Small intestine (tissue), 7 donors: ENCODE results near the gene UNC80. TPM values are rescaled to one million over a fixed set of nuclear protein-coding genes. Genes with fewer than 3 reads are reported as not detected.

Source experiments
- DNase-seq, 2 donors: peaks; one replicate each; pipeline versions ENCODE4 v3.0.0 to v3.0.0-alpha.2; 2013
- FAIRE-seq: peaks from 2 replicates; lab custom pipeline; 2012; peaks lifted over from hg19 to GRCh38; lab: Jason Lieb, UNC
- H3K27ac ChIP-seq, 3 donors: one replicate each; pipeline ENCODE4 v1.5.1; 2013; ENCODE audit warnings: low read length in 2 of 3, mild to moderate bottlenecking in 2 of 3, control low read depth in 1 of 3, inconsistent platforms in 1 of 3, low read depth in 1 of 3, moderate library complexity in 1 of 3
- H3K27me3 ChIP-seq, 3 donors: one replicate each; pipeline ENCODE4 v1.6.1; 2013; ENCODE audit warnings: low read length in 3 of 3, inconsistent platforms in 1 of 3; ENCODE audit not compliant: control insufficient read depth in 3 of 3, insufficient read depth in 3 of 3
- H3K36me3 ChIP-seq, 3 donors: one replicate each; pipeline ENCODE4 v1.6.1; 2013; ENCODE audit warnings: low read length in 3 of 3, inconsistent platforms in 1 of 3, low read depth in 1 of 3, mild to moderate bottlenecking in 1 of 3, moderate library complexity in 1 of 3; ENCODE audit not compliant: control insufficient read depth in 3 of 3, insufficient read depth in 2 of 3
- H3K4me1 ChIP-seq, 3 donors: one replicate each; pipeline ENCODE4 v1.6.1; 2013; ENCODE audit warnings: low read length in 2 of 3, inconsistent platforms in 1 of 3, low read depth in 1 of 3, mild to moderate bottlenecking in 1 of 3, moderate library complexity in 1 of 3; ENCODE audit not compliant: control insufficient read depth in 3 of 3, insufficient read depth in 2 of 3
- H3K4me3 ChIP-seq, 3 donors: one replicate each; pipeline ENCODE4 v1.5.1; 2013; ENCODE audit warnings: low read length in 3 of 3, control low read depth in 1 of 3, inconsistent platforms in 1 of 3, low read depth in 1 of 3, mild to moderate bottlenecking in 1 of 3, moderate library complexity in 1 of 3
- H3K9me3 ChIP-seq, 2 donors: one replicate each; pipeline ENCODE4 v1.6.1; 2013; ENCODE audit warnings: low read depth in 1 of 2, low read length in 1 of 2; ENCODE audit not compliant: control insufficient read depth in 2 of 2, insufficient read depth in 1 of 2
- WGBS, 3 donors: extraction: QIAGEN DNeasy Blood & Tissue Kit; methylation state at CpG; one replicate each; pipeline ENCODE4 v1.1.7; 2013; 5-methylcytosine and 5-hydroxymethylcytosine counted together
- polyA plus RNA-seq, 4 donors: library from polyadenylated mRNA; stranded (reverse) in 3 of 4; unstranded in 1 of 4; fragments of 200-250 nt in 3 of 4; fragments of 120-200 nt in 1 of 4; gene quantifications; one replicate each; pipeline versions ENCODE4 v1.2.1 to v1.2.3, GENCODE V29; 2013
- donor health status: healthy with polysubstance abuse.
- donor health status: control.
- donor health status: control.
- donor health status: Bipolar disorder and iron deficiency.
- donor health status: healthy.

UNC80 gene
- polyA plus RNA-seq, 4 donors: 0.27 to 0.40 (median 0.33) TPM; not detected in 1

GRCh38 chr2:210034087-210034683 is 262.6 kb downstream of the UNC80 start:
- H3K27me3 ChIP-seq: no peaks in the 10 kb centered on the region
- no peak overlapping the region for H3K4me3 ChIP-seq
- H3K4me1 ChIP-seq: no peaks in the 10 kb centered on the region
- H3K36me3 ChIP-seq: peaks cover 0 to 3% (median 0%) of the 10 kb centered on the region in 3 donors
- H3K9me3 ChIP-seq: no peaks in the 10 kb centered on the region
- FAIRE-seq (no peak), DNase-seq (no peak)
- no peak overlapping the region for H3K27ac ChIP-seq
- WGBS, 3 donors: 65 to 82% (median 66%) methylated on average over 2 of the region's 2 CpGs

- Histone ChIP-seq H3K27me3 (no peaks in the 10 kb centered on the region), H3K4me3 (no peak overlapping the region), H3K36me3 (peaks cover 0 to 3% (median 0%) of the 10 kb centered on the region in 3 donors), H3K9me3 (no peaks in the 10 kb centered on the region), H3K27ac (no peak overlapping the region), H3K4me1 (no peaks in the 10 kb centered on the region)
- no peak for FAIRE-seq
- 93 to 100% (median 96%) methylated on average over 4 of the region's 4 CpGs for WGBS, 3 donors
- no peak for DNase-seq
Observed at GRCh38 chr2:210035679-210036078, 264.0 kb downstream of the UNC80 start.

- Histone ChIP-seq H3K4me3 (no peak overlapping the region), H3K4me1 (no peaks in the 10 kb centered on the region), H3K27ac (no peak overlapping the region), H3K27me3 (no peaks in the 10 kb centered on the region), H3K36me3 (peaks cover 0 to 7% (median 0%) of the 10 kb centered on the region in 3 donors), H3K9me3 (no peaks in the 10 kb centered on the region)
- DNase-seq: no peak
- FAIRE-seq: no peak
- 87 to 96% (median 88%) methylated on average over 3 of the region's 3 CpGs for WGBS, 3 donors
Observed at GRCh38 chr2:210038078-210038477, 266.4 kb downstream of the UNC80 start.

GRCh38 chr2:210046851-210047500 is 275.3 kb downstream of the UNC80 start:
- Histone ChIP-seq H3K9me3 (peaks cover 0 to 10% of the 10 kb centered on the region in 2 donors), H3K27me3 (no peaks in the 10 kb centered on the region), H3K4me1 (no peaks in the 10 kb centered on the region), H3K4me3 (no peak overlapping the region), H3K36me3 (peaks cover 0 to 10% (median 0%) of the 10 kb centered on the region in 3 donors), H3K27ac (no peak overlapping the region)
- DNase-seq: no peak
- WGBS, 3 donors: 95 to 98% (median 96%) methylated on average over 2 of the region's 2 CpGs
- no peak for FAIRE-seq

Other genes starting within 250 kb of the UNC80 start
- gene RPE, start 230.8 kb downstream of the UNC80 start, polyA plus RNA-seq: 10 to 100 TPM; 16.2 to 39.3 (median 27.9) TPM